ENCODE data around the gene RABGAP1L.
"Not testable (repeated sequence)": the region's sequence is repeated elsewhere in the genome, so short reads cannot be mapped to it uniquely, and the experiment has no call there.

The RABGAP1L gene

DNA sequence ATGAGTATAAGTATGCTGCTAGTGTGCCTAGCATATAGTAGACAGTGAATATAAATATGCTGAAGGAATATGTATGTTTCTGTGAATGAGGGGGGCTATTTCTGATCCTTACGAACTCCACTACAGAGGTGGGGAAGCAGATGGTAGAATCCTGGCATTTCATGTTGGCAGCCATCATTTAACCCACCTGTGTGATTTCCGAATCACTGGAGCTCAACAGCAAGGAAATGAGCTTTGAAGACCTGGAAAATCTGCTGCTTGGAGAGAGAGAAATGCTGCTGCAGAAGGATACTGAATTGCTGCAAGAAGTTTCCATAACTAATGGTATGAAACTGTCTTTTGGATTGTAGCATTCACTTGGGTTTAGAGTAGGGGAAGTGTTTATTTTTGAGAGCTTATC, 83.5 kb downstream of the RABGAP1L start:
- DNase-seq (ENCODE audit: low read depth) = no peak

DNA sequence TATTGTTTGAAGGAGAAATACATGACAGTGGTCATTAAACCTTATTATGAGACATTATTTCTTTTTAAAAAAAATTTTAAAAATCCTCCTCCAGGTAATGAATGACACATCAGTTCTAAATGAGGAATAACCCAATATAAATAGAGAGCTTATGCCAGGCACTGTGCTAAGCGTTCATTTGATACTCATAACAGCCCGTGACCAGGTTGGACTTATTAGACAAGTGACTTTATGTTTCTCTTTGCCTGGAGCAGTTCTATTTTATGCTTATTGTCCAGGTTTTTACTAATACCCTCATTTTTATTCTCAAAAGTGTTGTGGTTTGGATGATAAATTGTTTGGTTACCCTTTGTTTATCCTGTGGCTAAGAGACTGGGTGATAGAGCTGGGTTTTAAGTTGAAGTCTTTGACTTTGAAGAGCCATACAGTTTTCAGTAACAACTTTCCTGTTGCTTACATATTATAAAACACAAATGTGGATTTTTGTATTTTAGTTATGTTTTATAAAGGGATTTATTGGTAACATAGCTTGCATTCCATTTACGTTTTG, 84.2 kb downstream of the RABGAP1L start:
- DNase-seq (ENCODE audit: low read depth) = no peak

- DNase-seq (ENCODE audit: low read depth) = no peak
Observed at GRCh38 chr1:174244017-174244416, 84.7 kb downstream of the RABGAP1L start.

DNA sequence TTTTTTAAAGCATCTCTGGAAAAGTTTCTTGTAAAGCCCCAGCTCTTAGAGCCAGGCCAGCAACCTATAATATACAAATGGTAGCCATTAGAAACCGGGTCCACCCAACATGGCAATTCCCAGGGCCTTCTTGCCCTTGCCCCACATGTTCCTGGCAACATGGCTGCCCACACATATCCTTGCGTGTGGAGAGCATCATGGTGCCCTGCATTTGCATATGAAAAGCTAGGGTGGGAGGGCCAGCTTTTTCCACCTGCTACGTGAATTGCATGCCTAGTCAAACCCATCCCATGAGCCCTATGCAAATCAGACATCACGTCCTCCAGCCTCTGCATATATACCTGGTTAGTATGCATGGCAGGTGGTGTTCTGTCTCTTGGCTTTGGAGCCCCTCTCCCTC, 88.2 kb downstream of the RABGAP1L start:
- no peak for DNase-seq (ENCODE audit: low read depth)

DNA sequence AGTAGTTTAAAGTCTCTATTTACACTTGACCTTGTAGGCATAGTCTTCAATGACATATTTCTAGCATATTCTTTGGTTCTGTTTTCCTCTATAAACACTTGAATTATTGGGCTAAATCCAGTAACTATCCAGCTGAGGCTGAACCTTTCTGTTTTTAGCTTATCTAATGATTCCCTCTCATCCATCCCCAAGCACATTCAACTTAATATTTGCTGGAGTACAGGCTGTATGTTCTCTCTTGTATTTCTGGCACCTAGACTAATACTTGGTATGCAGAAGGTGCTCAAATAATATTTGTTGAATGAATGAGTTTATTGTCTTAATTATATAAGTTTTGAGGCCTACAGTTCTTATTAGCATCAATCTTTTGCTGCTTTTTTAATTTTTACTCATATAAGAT, 88.7 kb downstream of the RABGAP1L start:
- no peak for DNase-seq (ENCODE audit: low read depth)

- not testable (repeated sequence) for DNase-seq (ENCODE audit: low read depth)
Observed at GRCh38 chr1:174256386-174256785, 97.1 kb downstream of the RABGAP1L start.

GRCh38 chr1:174258148-174258550, 98.8 kb downstream of the RABGAP1L start:
- DNase-seq (ENCODE audit: low read depth) = no peak

DNA sequence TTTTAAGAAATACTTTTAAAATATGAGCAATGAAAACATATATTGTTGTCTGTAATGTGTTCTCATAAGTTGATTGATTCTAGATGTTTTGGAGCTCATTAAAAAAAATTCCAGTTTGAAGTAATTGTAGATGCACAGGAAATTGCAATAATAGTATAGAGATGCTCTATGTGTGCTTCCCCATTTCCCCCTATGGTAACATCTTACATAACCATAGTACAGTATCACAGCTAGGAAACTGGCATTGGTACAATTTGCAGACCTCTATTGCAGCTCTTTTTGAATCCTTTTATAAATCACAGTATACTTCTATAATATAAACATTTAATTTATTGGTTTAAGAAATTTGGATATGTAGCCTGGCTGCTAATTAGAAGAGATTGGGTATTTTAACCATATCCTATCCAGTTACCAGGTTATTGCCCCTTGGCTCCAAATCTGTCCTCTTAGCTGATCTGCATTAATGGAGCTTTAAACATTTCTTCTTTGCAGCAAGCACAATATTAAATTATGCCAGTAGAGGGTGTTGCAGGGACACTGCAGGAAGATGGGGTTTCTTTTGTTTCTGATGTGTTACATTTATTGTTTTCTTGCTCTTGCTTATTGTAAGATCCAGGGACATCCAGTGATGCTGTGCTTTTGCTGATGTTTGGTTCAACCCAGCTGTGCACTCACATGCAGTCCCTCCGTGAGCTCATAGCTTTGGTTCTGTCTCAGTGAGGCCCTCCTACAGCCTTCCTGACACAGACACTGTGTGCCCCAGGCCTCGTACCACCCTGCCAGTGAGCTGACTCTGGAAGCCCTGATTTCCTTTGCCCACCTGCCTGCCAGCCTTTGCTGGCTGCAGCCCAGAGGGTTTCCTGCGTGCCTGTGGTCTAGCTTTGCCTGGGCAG, 103.3 kb downstream of the RABGAP1L start:
- no peak for DNase-seq (ENCODE audit: low read depth)

- DNase-seq (ENCODE audit: low read depth) = no peak
Observed at GRCh38 chr1:174265282-174265681, 106.0 kb downstream of the RABGAP1L start.

DNA sequence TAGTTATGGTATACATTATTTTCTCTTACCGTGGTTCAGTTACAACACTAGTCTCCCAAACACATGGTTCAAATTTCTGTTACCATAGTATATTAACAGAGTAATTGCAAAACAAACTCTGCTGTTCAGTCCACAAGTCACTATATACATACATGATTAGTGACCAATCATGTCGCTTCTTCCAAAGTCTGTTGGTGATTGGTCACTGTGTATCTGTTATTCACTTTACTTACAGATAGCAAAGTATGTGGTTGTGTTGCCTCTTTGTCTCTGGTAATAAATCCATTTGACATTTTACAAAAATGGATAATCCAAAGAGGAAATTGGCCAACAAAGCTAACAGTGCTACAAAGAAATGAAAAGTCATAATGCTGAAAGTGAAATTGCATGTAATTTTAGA, 107.2 kb downstream of the RABGAP1L start:
- no peak for DNase-seq (ENCODE audit: low read depth)

DNA sequence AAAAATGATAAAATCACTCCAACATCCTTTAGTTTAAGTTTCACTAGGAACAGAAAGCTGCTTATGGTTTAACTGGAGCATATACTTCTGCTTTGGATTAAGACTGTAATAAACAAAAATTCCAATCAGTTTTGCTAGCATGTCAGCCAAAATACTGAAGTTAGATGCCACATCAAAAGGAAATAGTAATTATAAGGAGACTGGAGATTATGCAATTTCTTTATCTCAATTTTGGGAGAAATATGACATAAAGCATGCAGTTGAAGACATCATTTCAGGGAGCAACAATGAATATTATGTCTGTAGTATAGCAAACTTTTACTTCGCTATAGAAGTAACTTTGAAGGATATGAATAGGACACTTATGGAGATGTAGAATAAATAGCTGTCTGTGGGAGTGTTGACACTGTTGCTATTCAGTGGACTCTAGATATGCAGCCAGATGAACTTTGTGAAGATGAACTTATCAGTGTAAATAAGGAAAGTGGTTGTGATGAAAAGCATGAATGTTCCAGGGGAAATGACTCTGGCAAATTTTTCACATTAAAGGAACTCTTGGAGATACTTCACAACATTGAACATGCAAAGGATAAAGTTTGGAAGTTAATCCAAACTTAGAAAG, 107.8 kb downstream of the RABGAP1L start:
- DNase-seq (ENCODE audit: low read depth) = no peak

DNA sequence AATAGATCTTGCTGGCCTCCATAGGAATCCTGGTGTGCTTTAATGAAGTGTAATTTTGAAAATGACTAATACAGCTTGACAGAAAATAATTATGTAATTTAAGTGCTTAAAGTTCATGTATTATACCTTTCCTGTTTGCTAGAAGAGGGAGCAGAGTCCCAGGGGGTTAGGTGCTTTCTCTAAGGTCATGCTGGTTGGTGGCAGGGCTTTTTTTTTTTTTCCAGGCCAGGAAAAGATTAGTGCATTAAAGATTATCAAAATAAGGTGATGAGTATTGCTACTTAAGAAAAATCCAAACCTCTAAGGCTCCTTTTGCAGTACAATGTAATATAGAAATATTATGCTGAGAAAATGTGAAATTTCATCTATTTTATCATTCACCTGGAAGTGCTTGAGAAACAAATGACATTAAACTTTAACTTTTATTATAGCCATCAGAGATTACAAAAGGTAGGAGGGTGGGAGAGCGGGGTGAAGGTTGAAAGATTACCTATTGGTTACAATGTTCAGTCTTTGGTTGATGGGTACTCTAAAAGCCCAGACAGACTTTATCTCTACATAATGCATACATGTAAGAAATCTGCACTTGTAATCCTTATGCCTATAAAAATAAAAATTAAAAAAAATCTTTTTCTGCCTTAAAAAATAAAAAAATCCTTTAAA, 110.8 kb downstream of the RABGAP1L start:
- DNase-seq (ENCODE audit: low read depth) = no peak

- no peak for DNase-seq (ENCODE audit: low read depth)
Observed at GRCh38 chr1:174273190-174273589, 113.9 kb downstream of the RABGAP1L start.

DNA sequence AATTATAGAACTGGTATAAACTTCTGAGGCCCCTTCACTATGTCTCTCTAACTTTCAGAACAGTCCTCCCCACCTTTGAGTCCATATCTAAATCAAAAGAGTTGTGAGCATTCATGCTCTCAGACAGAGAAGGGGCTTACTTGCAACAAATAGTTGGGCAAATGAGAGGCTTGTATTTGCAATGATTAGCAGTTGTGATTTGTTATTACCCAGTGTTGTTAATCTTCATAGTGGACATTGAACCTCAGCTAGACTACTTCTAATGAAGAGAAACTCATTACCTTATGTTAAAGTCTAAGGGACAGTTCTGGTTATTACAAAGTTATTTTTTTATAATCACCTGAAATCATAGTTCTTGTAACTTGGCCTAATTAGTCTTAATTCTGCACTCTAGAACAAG, 114.5 kb downstream of the RABGAP1L start:
- DNase-seq (ENCODE audit: low read depth) = no peak

DNA sequence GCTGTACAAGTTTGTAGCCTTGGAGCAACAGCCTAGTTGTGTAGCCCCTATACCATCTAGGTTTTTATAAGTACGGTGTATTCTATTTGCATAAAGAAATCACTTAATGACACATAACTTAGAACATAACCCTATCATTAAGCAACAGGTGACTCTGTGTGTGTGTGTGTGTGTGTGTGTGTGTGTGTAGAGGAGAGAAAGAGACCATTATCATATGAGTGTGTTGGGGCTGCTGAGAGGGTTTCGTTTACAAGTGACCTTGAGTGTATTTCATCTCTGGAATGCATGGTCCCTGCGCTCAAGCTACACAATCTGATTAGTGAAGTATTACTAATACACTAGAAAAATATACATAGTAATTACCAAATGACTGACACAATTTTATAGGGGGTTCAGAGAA, 115.1 kb downstream of the RABGAP1L start:
- DNase-seq (ENCODE audit: low read depth) = no peak

GRCh38 chr1:174274884-174275283, 115.6 kb downstream of the RABGAP1L start:
- DNase-seq (ENCODE audit: low read depth) = no peak

DNA sequence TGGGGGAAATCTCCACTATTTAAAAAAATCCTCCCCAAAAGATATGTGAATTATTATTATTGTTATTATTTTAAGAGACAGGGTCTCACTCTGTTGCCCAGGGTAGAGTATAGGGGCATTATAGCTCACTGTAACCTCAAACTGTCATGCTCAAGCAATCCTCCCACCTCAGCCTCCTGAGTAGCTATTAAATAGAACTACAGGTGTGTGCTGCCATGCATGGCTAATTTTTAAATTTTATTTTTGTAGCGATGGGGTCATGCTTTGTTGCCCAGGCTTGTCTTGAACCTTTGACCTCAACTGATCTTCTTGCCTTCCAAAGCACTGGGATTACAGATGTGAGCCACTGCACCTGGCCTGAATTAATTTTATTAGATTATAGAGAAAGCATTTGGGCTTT, 116.8 kb downstream of the RABGAP1L start:
- DNase-seq (ENCODE audit: low read depth) = no peak

GRCh38 chr1:174284052-174284451, 124.7 kb downstream of the RABGAP1L start:
- DNase-seq (ENCODE audit: low read depth) = no peak

GRCh38 chr1:174286042-174286441, 126.7 kb downstream of the RABGAP1L start:
- DNase-seq (ENCODE audit: low read depth) = no peak

- no peak for DNase-seq (ENCODE audit: low read depth)
Observed at GRCh38 chr1:174289644-174290310, 130.5 kb downstream of the RABGAP1L start.

DNA sequence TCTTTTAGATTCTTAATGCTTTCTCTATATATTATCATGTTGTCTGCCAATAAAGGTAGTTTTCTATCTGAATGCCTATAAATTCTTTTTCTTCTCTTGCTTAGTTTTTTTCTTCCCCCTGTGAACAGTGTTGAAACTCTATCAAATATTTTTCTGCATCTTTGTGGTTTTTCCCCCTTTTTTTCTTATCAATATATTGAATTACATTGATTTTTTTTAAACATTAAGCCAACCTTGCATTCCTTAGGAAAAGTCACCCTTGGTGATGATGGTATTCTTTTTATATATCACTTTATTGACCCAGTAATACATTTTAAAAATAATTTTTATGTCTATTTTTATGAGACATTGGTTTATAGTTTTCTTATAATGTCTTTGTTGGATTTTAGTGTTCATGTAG, 131.7 kb downstream of the RABGAP1L start:
- DNase-seq (ENCODE audit: low read depth) = no peak

- no peak for DNase-seq (ENCODE audit: low read depth)
Observed at GRCh38 chr1:174296309-174296708, 137.0 kb downstream of the RABGAP1L start.

Measured in activated gamma-delta T cell treated with anti-CD3 and anti-CD28 coated beads, Interleukin-2, amount 50 U/mL, for 16 hours (primary cell).